Measurements from ENCODE around the gene SATB1.

GRCh38 chr3:18444595-18445400, 19.7 kb upstream of the SATB1 start:
- TF ChIP-seq, protein P1, sequence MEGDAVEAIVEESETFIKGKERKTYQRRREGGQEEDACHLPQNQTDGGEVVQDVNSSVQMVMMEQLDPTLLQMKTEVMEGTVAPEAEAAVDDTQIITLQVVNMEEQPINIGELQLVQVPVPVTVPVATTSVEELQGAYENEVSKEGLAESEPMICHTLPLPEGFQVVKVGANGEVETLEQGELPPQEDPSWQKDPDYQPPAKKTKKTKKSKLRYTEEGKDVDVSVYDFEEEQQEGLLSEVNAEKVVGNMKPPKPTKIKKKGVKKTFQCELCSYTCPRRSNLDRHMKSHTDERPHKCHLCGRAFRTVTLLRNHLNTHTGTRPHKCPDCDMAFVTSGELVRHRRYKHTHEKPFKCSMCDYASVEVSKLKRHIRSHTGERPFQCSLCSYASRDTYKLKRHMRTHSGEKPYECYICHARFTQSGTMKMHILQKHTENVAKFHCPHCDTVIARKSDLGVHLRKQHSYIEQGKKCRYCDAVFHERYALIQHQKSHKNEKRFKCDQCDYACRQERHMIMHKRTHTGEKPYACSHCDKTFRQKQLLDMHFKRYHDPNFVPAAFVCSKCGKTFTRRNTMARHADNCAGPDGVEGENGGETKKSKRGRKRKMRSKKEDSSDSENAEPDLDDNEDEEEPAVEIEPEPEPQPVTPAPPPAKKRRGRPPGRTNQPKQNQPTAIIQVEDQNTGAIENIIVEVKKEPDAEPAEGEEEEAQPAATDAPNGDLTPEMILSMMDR (IDR thresholded peaks at IDR 0.05): peak; percentile 56
- TF ChIP-seq MAFK (IDR thresholded peaks at IDR 0.05; ENCODE audit: partially characterized antibody) (no peak), SREBF2 (IDR thresholded peaks at IDR 0.05) (no peak), EP300 (IDR thresholded peaks at IDR 0.05) (no peak), POLR2A (IDR thresholded peaks at IDR 0.05; ENCODE audit: low read length) (no peak), SMC3 (IDR thresholded peaks at IDR 0.05) (peak; percentile 56), JUNB (IDR thresholded peaks at IDR 0.05) (no peak), REST (IDR thresholded peaks at IDR 0.05) (no peak), MYC (IDR thresholded peaks at IDR 0.05; ENCODE audit: borderline replicate concordance, low read length) (no peak)
